NCI-H526 (cell line): ENCODE results near the gene GDAP1L1.
A peak's percentile ranks its signal among the peaks of the same experiment; 100 is the strongest.
"Not testable (repeated sequence)": the region's sequence is repeated elsewhere in the genome, so short reads cannot be mapped to it uniquely, and the experiment has no call there.

ENCODE experiments used
- DNase-seq, 2 experiments: peaks; one replicate each; lab custom pipeline; 2025; lab: John Stamatoyannopoulos, UW

The GDAP1L1 gene

GRCh38 chr20:44219791-44220190 lies 27.3 kb upstream of the GDAP1L1 start:
- DNase-seq: no peak

- DNase-seq: no peak
Observed at GRCh38 chr20:44221368-44221954, 25.6 kb upstream of the GDAP1L1 start.

- no peak for DNase-seq
Observed at GRCh38 chr20:44222027-44222426, 25.1 kb upstream of the GDAP1L1 start.

GRCh38 chr20:44222633-44223368 lies 24.3 kb upstream of the GDAP1L1 start:
- peak in 1 of 2 experiments; percentile 8 for DNase-seq

- no peak for DNase-seq
Observed at GRCh38 chr20:44223721-44224120, 23.4 kb upstream of the GDAP1L1 start.

- no peak for DNase-seq
Observed at GRCh38 chr20:44224637-44225036, 22.5 kb upstream of the GDAP1L1 start.

- peak in 1 of 2 experiments; percentile 28 for DNase-seq
Observed at GRCh38 chr20:44228465-44229258, 18.4 kb upstream of the GDAP1L1 start.

- DNase-seq: no peak
Observed at GRCh38 chr20:44231193-44231592, 15.9 kb upstream of the GDAP1L1 start.

- no peak for DNase-seq
Observed at GRCh38 chr20:44231713-44232468, 15.2 kb upstream of the GDAP1L1 start.

- DNase-seq: not testable (repeated sequence)
Observed at GRCh38 chr20:44232469-44232856, 14.6 kb upstream of the GDAP1L1 start.

GRCh38 chr20:44233436-44234016 lies 13.6 kb upstream of the GDAP1L1 start:
- DNase-seq: no peak

GRCh38 chr20:44234566-44235317 lies 12.4 kb upstream of the GDAP1L1 start:
- DNase-seq: no peak

GRCh38 chr20:44235702-44236101 lies 11.4 kb upstream of the GDAP1L1 start:
- DNase-seq: no peak

- not testable (repeated sequence) for DNase-seq
Observed at GRCh38 chr20:44236840-44237239, 10.3 kb upstream of the GDAP1L1 start.

- no peak for DNase-seq
Observed at GRCh38 chr20:44241796-44242195, 5.3 kb upstream of the GDAP1L1 start.

GRCh38 chr20:44245977-44246376 lies 1.1 kb upstream of the GDAP1L1 start:
- DNase-seq: no peak

- DNase-seq: peak in 1 of 2 experiments; percentile 29
Observed at GRCh38 chr20:44247586-44248409, 690 bp downstream of the GDAP1L1 start.

- DNase-seq: no peak
Observed at GRCh38 chr20:44248410-44248759, 1.3 kb downstream of the GDAP1L1 start.

GRCh38 chr20:44251284-44251683 lies 4.2 kb downstream of the GDAP1L1 start:
- DNase-seq: no peak

- DNase-seq: no peak
Observed at GRCh38 chr20:44253528-44253927, 6.4 kb downstream of the GDAP1L1 start.
